ENCODE results near the gene DAG1.
"Not testable (repeated sequence)": the region's sequence is repeated elsewhere in the genome, so short reads cannot be mapped to it uniquely, and the experiment has no call there.

Gene DAG1

GRCh38 chr3:49470714-49471420, 800 bp downstream of the DAG1 start:
- no peak for DNase-seq (ENCODE audit: low spot score)

DNA sequence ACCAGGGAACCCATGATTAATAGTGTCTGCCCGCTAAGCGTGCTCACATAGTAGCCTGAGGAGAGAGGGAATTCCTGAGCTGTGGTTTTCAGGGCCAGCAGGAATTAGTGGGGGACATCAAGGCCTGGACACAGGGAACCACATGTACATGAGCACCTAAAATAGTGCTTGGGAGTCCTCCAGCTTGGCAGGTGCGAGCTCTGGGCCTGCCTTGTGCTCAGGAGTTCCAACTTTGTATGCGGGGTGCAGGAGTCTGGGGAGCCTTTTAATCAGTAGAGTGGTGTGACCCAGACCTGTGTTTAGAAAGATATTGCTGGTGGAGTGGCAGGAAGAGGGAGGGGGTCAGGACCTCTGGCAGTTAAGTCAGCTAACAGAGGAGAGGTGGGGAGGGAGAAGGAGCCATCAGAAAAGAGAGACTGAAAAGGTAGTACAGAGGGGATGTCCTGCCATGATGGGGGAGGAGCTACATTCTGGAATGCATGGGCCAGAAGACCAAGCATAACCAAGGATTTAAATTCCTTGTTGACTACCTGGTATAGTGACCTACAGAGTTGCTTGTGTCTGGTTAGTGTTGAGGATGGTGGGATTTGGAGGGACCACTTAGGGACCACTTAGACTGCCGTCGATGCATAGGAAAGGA, 1.9 kb downstream of the DAG1 start:
- DNase-seq (ENCODE audit: low spot score), result no peak

- peak; percentile 36 for DNase-seq (ENCODE audit: low spot score)
Measured at GRCh38 chr3:49476563-49476962, 6.5 kb downstream of the DAG1 start.

- no peak for DNase-seq (ENCODE audit: low spot score)
Measured at GRCh38 chr3:49482766-49483165, 12.7 kb downstream of the DAG1 start.

- no peak for DNase-seq (ENCODE audit: low spot score)
Measured at GRCh38 chr3:49484471-49484870, 14.4 kb downstream of the DAG1 start.

DNA sequence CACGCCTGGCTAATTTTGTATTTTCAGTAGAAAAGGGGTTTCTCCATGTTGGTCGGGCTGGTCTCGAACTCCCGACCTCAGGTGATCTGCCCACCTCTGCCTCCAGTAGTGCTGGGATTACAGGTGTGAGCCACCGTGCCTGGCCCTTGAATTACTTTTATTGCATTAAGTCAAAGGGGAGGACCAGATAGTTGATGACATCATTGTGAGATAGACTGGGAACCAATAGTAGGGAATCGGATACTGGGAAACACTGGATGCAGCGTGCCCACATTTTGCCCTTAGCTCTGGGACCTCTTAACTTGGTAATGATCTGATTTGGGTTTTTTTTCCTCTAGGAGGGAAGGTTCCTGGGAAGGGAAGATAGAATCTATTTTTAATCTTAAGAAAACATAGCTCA, 19.2 kb downstream of the DAG1 start:
- no peak for DNase-seq (ENCODE audit: low spot score)

- no peak for DNase-seq (ENCODE audit: low spot score)
Measured at GRCh38 chr3:49492969-49493368, 22.9 kb downstream of the DAG1 start.

DNA sequence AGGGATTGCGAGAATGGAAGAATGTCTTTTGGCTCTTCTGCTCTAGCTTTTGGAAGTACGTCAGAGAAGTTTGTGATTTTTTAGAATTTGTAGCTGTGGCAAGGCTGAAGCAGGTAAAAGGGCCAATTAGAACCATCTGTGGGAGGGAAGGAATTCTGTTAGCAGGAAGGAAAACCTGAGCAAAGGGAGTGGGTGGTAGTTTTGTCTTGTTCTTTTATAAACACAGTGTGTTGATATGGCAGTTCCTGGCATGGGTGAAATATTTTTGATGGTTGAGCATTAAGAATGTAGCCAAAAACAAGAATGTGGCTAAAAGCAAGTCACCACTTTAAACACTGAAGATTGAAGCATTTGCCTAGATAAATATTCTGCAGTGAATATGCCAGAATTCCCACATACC, 23.8 kb downstream of the DAG1 start:
- DNase-seq (ENCODE audit: low spot score), result no peak

DNA sequence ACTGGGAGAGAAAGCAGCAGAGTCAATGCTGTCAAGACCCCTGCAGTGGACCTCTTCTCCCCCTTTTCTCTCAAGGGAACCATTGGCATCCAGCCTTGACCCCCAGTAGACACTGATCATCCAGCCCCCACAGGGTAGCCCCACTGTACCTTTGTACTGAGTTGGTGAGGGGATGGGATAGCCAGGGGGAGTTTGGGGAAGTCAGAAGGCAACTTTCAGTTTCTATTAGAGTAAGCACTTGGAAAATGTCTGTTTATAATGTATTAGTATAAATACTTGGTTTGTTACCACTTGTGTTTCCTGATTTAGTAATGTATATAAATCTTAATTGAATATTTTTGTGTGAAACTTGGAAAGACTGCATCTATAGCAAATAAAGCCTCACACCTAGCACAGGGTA, 25.0 kb downstream of the DAG1 start:
- no peak for DNase-seq (ENCODE audit: low spot score)

- DNase-seq (ENCODE audit: low spot score), result not testable (repeated sequence)
Measured at GRCh38 chr3:49496845-49497244, 26.8 kb downstream of the DAG1 start.

DNA sequence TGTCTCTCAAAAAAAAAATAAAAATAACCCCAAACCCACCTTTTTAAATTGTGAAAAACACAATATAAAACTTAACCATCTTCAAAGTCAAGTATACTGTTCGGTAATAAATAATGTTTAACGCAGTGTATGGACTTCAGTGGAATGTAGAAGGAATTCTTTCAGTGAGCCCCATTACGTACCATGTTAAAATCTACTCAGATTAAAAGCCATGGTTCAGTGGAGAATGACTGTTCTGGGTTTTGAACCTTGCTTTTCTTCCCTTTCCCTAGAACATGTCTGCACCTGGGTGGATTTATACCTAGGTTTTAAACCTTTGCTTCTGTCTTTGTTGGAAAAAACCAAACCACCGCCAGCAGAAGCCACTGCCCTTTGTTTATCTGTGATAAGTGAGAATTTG, 27.5 kb downstream of the DAG1 start:
- no peak for DNase-seq (ENCODE audit: low spot score)

DNA sequence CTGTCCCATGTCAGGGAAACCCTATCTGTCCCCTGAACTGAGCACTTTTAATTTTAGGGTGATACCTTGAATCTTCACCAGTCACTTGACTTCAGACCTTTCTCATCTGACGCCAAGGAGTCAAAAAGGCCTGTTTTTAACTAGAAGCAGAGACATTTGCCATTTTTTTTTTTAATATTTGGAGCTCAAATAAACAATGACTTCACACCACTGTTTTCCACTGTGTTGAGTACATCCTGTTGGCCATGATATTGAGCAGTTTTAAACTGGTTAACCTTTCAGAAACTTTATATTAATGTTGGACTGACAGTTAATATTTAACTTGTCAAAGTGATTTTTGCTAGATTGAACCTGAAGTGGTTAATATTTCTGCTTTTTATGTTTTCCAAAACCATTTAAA, 28.2 kb downstream of the DAG1 start:
- DNase-seq (ENCODE audit: low spot score), result no peak

- DNase-seq (ENCODE audit: low spot score), result no peak
Measured at GRCh38 chr3:49498648-49499047, 28.6 kb downstream of the DAG1 start.

DNA sequence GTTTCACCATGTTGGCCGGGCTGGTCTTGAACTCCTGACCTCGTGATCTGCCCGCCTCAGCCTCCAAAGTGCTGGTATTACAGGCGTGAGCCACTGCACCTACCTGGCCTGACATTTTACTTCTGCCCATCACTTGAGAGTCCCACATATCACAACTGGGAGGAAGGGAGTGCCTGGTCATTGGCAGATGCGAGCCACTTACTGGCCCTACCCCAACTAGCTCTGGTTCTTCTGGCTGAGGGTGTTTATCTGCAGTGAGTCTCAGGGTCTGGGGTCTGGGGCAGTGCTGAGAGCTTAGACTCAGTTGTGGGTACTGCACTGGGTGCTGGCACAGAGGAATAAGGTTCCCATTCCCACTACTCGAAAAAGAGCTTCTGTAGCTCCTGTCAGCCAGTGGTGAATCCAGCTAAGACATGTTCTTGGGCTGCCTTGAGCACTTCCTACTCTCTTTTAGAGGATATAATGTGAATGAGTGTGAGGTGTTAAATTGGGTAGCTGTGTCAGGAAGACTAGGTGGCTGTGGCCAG, 30.2 kb downstream of the DAG1 start:
- no peak for DNase-seq (ENCODE audit: low spot score)

- no peak for DNase-seq (ENCODE audit: low spot score)
Measured at GRCh38 chr3:49500732-49501609, 30.9 kb downstream of the DAG1 start.

DNA sequence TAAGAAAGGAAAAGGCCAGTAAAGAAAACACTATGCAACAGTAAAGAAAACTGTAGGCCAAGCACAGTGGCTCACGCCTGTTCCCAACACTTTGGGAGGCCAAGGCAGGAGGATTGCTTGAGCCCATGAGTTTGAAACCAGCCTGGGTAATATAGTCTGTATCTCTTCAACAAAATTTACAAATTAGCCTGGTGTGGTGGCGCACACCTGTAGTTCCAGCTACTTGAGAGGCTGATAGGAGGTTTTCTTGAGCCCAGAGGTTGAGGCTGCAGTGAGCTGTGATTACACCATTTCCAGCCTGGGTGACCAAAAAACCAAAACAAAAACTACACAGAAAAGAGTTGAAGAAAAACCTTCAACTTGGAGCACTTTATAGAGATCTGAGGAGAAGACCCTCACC, 31.8 kb downstream of the DAG1 start:
- DNase-seq (ENCODE audit: low spot score), result no peak

GRCh38 chr3:49506906-49507305, 36.8 kb downstream of the DAG1 start:
- no peak for DNase-seq (ENCODE audit: low spot score)

- no peak for DNase-seq (ENCODE audit: low spot score)
Measured at GRCh38 chr3:49509028-49509561, 39.0 kb downstream of the DAG1 start.

DNA sequence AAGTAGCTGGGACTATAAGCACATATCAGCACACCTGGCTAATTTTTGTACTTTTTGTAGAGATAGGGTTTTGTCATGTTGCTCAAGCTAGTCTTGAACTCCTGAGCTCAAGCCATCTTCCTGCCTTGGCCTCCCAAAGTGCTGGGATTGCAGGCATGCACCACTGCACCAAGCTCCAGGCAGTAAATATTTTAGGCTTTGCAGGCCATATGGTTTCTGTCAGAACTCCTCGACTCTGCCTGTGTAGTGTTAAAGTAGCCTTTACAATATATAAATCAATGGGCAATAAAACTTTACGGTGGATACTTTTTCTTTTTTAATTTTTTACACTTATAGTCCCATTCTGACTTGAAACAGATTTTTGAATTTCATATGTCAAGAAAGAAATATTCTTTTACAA, 41.6 kb downstream of the DAG1 start:
- DNase-seq (ENCODE audit: low spot score), result no peak

DNA sequence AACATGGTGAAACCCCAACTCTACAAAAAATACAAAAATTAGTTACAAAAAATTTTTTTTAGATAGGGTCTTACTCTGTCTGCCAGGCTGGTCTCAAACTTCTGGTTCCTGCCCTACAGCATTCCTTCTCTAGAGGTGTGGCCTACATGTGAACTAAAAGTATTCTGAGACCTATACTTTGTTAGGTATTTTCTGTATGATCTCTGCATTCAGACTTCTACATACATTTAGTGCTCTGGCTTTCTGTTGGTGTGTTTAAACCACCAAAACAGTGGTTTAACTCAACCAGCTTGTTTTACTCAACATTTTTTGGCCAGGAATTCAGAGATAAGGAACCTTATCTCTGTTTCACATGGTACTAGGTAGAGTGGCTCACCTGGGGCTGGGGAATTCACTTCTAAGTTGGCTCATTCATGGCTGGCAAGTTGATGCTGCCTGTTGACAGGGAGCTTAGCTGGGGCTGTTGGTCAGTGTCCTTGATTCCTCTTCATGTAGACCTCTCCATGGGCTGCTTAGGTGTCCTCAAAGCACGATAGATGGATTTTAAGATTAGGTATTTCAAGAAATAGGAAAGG, 42.8 kb downstream of the DAG1 start:
- no peak for DNase-seq (ENCODE audit: low spot score)

DNA sequence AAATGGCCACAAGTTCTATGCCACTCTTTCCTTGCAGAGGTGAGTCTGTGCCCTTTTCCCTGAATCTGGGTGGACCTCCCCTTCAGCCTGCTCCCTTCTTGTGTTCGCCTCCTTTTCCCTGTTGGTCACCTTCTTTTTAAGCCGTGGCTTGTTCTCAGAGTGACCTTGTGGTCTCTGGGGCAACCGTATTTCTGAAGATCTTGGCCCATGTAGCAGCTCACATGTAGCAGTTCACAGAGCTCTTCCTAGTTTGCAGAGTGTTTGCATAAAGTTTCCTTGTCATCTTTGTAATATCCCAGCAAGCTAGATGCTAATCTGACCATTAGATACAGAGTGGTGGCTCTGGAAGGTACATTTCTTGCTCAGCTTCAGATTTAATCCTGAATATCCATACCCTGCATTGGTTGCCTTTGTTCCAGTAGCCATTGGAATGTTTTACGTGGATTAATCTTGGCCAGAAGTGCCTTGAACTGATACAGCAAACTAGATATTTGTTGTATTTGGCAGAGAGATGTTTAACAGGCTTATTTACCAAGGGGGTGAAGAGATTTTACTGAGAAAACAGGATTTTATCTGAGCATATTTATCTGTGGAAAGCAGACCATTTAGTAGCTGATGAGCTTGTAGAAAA, 43.5 kb downstream of the DAG1 start:
- DNase-seq (ENCODE audit: low spot score), result no peak

DNA sequence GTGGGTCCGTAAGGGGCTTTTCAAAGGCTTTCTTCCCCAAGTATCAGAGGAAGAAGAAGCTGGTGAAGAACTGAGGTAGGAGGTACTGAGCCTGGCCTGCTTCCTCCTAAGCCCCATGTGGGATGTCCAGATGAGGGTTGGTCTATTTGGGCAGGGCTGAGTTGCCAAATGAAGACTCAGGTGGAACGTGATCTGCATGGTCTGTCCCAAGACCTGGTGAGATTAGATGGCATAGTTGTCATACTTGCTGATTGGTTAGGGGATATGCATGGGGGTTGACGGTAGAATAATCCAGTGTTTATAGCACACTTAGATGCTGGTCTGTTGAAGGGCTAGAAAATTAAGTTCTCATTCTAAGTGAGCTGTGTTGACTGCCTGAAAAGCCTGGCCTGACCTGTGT, 47.9 kb downstream of the DAG1 start:
- DNase-seq (ENCODE audit: low spot score), result no peak

All from CD4-positive, alpha-beta T cell treated with Interleukin-2 at 100 ng/mL for 4 hours (primary cell).